K562 (cell line): Measurements from ENCODE around the gene CHAF1A. TPM values are rescaled to one million over a fixed set of nuclear protein-coding genes. Genes with fewer than 3 reads are reported as not detected.

Source experiments
- ATAC-seq: fragments of 200-7000 bp; cut with Tn5 transposase; 3 replicates; pipeline ENCODE4 v1.9.1; 2020; ENCODE audit warnings: moderate library complexity
- BruUV-seq: library from RNA; stranded (reverse); fragments of 400-500 nt; replicated peaks from 2 replicates; lab custom pipeline; 2021; lab: Mats Ljungman, UMichigan
- CTCF ChIA-PET: fragments of 300-600 bp; formaldehyde crosslinking; extraction: SDS; loops from one replicate; lab custom pipeline; 2021; ENCODE audit warnings: low intra/inter-chr PET ratio; lab: Yijun Ruan, JAX
- POLR2A ChIA-PET: fragments of 300-600, 350-650 bp; sonication (Branson Sonifier 250); formaldehyde crosslinking; extraction: SDS; loops from one replicate; lab custom pipeline; 2021; ENCODE audit warnings: antibody characterized with exemption, inconsistent platforms; lab: Yijun Ruan, JAX
- DNase-seq, 4 experiments: peaks; one replicate each; pipeline versions ENCODE4 v3.0.0 to v3.0.0-alpha.2; 2011 to 2018; ENCODE audit warnings: low spot score in 3 of 4, mixed read lengths in 3 of 4; ENCODE audit errors: extremely low read depth in 1 of 4
- FAIRE-seq: peaks from 2 replicates; lab custom pipeline; 2011; peaks lifted over from hg19 to GRCh38; lab: Jason Lieb, UNC
- H2AFZ ChIP-seq: 2 replicates; pipeline ENCODE4 v1.6.0; 2011; ENCODE audit warnings: low read depth, low read length, control low read depth, inconsistent platforms
- H3K27ac ChIP-seq: fragments of 200-600 bp; 3 replicates; pipeline ENCODE4 v1.8.0; 2011; ENCODE audit warnings: low read depth, mild to moderate bottlenecking, control low read depth, inconsistent platforms, low read length, moderate library complexity, mixed read lengths; ENCODE audit errors: extremely low read depth
- H3K27me3 ChIP-seq, 2 experiments: fragments of 300-600 bp in 1 of 2; 2 replicates in 1 of 2; 3 replicates in 1 of 2; pipeline versions ENCODE4 v1.6.0 to v1.8.0; 2011; ENCODE audit warnings: inconsistent platforms in 2 of 2, low read length in 2 of 2, mild to moderate bottlenecking in 1 of 2, mixed read lengths in 1 of 2, moderate library complexity in 1 of 2; ENCODE audit not compliant: control insufficient read depth in 2 of 2, insufficient read depth in 2 of 2
- H3K36me3 ChIP-seq: fragments of 300-600 bp; 3 replicates; pipeline ENCODE4 v1.8.0; 2011; ENCODE audit warnings: mild to moderate bottlenecking, low read length, inconsistent platforms; ENCODE audit not compliant: control insufficient read depth, insufficient read depth
- H3K4me1 ChIP-seq, 2 experiments: fragments of 200-600 bp in 1 of 2; replicated peaks in 1 of 2; 2 replicates in 1 of 2; 3 replicates in 1 of 2; pipeline versions ENCODE4 v1.5.1 to v1.8.0; 2011; ENCODE audit warnings: inconsistent platforms in 2 of 2, low read length in 2 of 2, mild to moderate bottlenecking in 1 of 2, mixed read lengths in 1 of 2, moderate library complexity in 1 of 2; ENCODE audit not compliant: control insufficient read depth in 2 of 2, insufficient read depth in 2 of 2
- H3K4me2 ChIP-seq: 2 replicates; pipeline ENCODE4 v1.6.1; 2011; ENCODE audit warnings: low read length, control low read depth, inconsistent platforms, mixed read lengths; ENCODE audit not compliant: insufficient read depth
- H3K4me3 ChIP-seq: fragments of 200-600 bp; sonication (generic), shearing (Covaris generic); 2 replicates; pipeline ENCODE4 v1.5.1; 2016; ENCODE audit warnings: control low read depth, inconsistent platforms
- H3K79me2 ChIP-seq: fragments of 200-600 bp; 3 replicates; pipeline ENCODE4 v1.8.0; 2011; ENCODE audit warnings: low read length, inconsistent platforms; ENCODE audit not compliant: control insufficient read depth, insufficient read depth
- H3K9ac ChIP-seq, 2 experiments: 2 replicates each; pipeline versions ENCODE4 v1.6.0 to v1.6.1; 2011; ENCODE audit warnings: low read depth in 2 of 2, low read length in 2 of 2, control low read depth in 1 of 2, inconsistent platforms in 1 of 2, mild to moderate bottlenecking in 1 of 2, mixed read lengths in 1 of 2; ENCODE audit not compliant: insufficient read depth in 1 of 2
- H3K9me1 ChIP-seq: one replicate; pipeline ENCODE4 v1.6.0; 2011; ENCODE audit warnings: inconsistent platforms, mild to moderate bottlenecking, low read length, moderate library complexity; ENCODE audit not compliant: control insufficient read depth, insufficient read depth
- H3K9me3 ChIP-seq: replicated peaks from 2 replicates; pipeline ENCODE4 v1.5.1; 2011; ENCODE audit warnings: low read depth, low read length, inconsistent platforms; ENCODE audit not compliant: control insufficient read depth, insufficient read depth
- H4K20me1 ChIP-seq: replicated peaks from 2 replicates; pipeline ENCODE4 v1.6.1; 2011; ENCODE audit warnings: low read length, inconsistent platforms, mixed read lengths; ENCODE audit not compliant: control insufficient read depth, insufficient read depth
- ARNT ChIP-seq, 2 experiments: fragments of 450-650 bp; IDR thresholded peaks; 2 replicates each; pipeline ENCODE4 v1.6.1; 2016; ENCODE audit warnings: mild to moderate bottlenecking in 1 of 2
- ATF3 ChIP-seq, 2 experiments: fragments of 450-650 bp in 1 of 2; sonication (generic) in 1 of 2; formaldehyde crosslinking in 1 of 2; IDR thresholded peaks in 1 of 2; conservative IDR thresholded peaks in 1 of 2; 2 replicates each; pipeline versions ENCODE4 v1.6.1 to v1.8.1; 2016 to 2023; ENCODE audit warnings: mild to moderate bottlenecking in 2 of 2, moderate library complexity in 2 of 2, inconsistent platforms in 1 of 2, missing genetic modification reagents in 1 of 2
- HIVEP1 ChIP-seq: fragments of 250-450 bp; sonication (Bioruptor Pico); IDR thresholded peaks from 2 replicates; pipeline ENCODE4 v1.4.0; 2020; ENCODE audit warnings: mild to moderate bottlenecking
- HNRNPL ChIP-seq: fragments of 200-400 bp; formaldehyde crosslinking; IDR thresholded peaks from 2 replicates; pipeline ENCODE4 v1.6.1; 2017; ENCODE audit warnings: low read depth, mild to moderate bottlenecking, low read length
- MGA ChIP-seq: fragments of 450-650 bp; IDR thresholded peaks from 2 replicates; pipeline ENCODE4 v1.6.1; 2016; ENCODE audit warnings: mild to moderate bottlenecking, moderate library complexity
- NFRKB ChIP-seq: fragments of 450-650 bp; IDR thresholded peaks from 2 replicates; pipeline ENCODE4 v1.6.1; 2016; ENCODE audit warnings: low read depth
- PTBP1 ChIP-seq: fragments of 200-400 bp; formaldehyde crosslinking; IDR thresholded peaks from 2 replicates; pipeline ENCODE4 v1.6.1; 2017; ENCODE audit warnings: low read depth, low read length
- ZC3H8 ChIP-seq: fragments of 450-650 bp; IDR thresholded peaks from 2 replicates; pipeline ENCODE4 v1.6.1; 2017
- ZNF212 ChIP-seq: fragments of 450-650 bp; formaldehyde crosslinking; IDR thresholded peaks from 2 replicates; pipeline ENCODE4 v1.4.0; 2020; ENCODE audit warnings: mild to moderate bottlenecking
- WGBS: fragments of 100-300 bp; shearing (Covaris generic); methylation state at CpG from one replicate; pipeline ENCODE4 v1.1.6; 2016; ENCODE audit warnings: low coverage, mixed read lengths; ENCODE audit not compliant: insufficient coverage; ENCODE audit errors: missing lambda C conversion rate; 5-methylcytosine and 5-hydroxymethylcytosine counted together
- in situ Hi-C: fragments of 300-500 bp; cut with MboI; formaldehyde crosslinking; loops from 4 replicates; pipeline ENCODE4 v1.15.0; 2018; ENCODE audit warnings: inconsistent platforms, mixed read lengths
- intact Hi-C: fragments of 100-400 bp; cut with micrococcal nuclease; formaldehyde crosslinking; loops from 2 replicates; pipeline ENCODE4 v1.14.2; 2022
- polyA plus RNA-seq, 8 experiments: library from polyadenylated mRNA; depleted of rRNA in 4 of 8; stranded (reverse) in 5 of 8; unstranded in 3 of 8; fragments of >200 nt; fragmentation: Nextera tagmentation in 2 of 8; fragmentation: Illumina TruSeq in 1 of 8; extraction: Ambion mirVana in 2 of 8; extraction: Trizol in 1 of 8; gene quantifications; 2 replicates each; pipeline versions ENCODE4 v1.2.1 to v1.2.3, GENCODE V29; 2011 to 2014; ENCODE audit warnings: inconsistent platforms in 1 of 8, missing spikeins in 1 of 8
- total RNA-seq, 7 experiments: library from RNA; depleted of rRNA in 6 of 7; stranded (reverse); fragments of >200 nt in 6 of 7; fragmentation: Illumina TruSeq in 2 of 7; extraction: Trizol in 2 of 7; gene quantifications; 2 replicates each; pipeline versions ENCODE4 v1.2.1 to v1.2.3, GENCODE V29; 2011 to 2021; ENCODE audit warnings: low replicate concordance in 1 of 7

Gene CHAF1A
- total and polyA plus RNA-seq, 9 of the 15 experiments (the other 6 are each of a cell fraction or from before 2014, with no cell fraction given) = 1.6 to 86.9 (median 45.2) TPM

- Histone ChIP-seq H3K9ac (peak overlapping the region in 1 of 2 experiments; percentile 87; a peak in 2 of 4 replicates), H3K27me3 (no peaks in the 10 kb centered on the region), H3K27ac (peak overlapping the region; percentile 82), H3K4me2 (peak overlapping the region; percentile 75), H3K4me1 (peaks cover 22% of the 10 kb centered on the region in 2 experiments; a peak in 4 of 5 replicates), H3K9me3 (no peaks in the 10 kb centered on the region), H3K4me3 (peak overlapping the region; percentile 36), H3K36me3 (peaks cover 49% of the 10 kb centered on the region), H3K9me1 (peaks cover 5% of the 10 kb centered on the region), H4K20me1 (peaks cover 29% of the 10 kb centered on the region), H3K79me2 (peaks cover 85% of the 10 kb centered on the region), H2AFZ (peak overlapping the region; percentile 79)
- ChIA-PET POLR2A (interaction anchor here (0.6 to 1.7 kb wide), 19 partner anchors 10 to 730 kb away, joined by 3 to 15 read pairs (median 4); no protein-coding TSS in a partner anchor), CTCF (interaction anchor here (3.9 kb wide), 1 partner anchor 134 kb away, joined by 49 read pairs; no protein-coding TSS in a partner anchor)
- FAIRE-seq (no peak), ATAC-seq (no peak), DNase-seq (no peak)
- intact Hi-C loops = loop anchor here (2.0 to 5.0 kb wide), 3 partner anchors 59 to 236 kb away; partner anchors contain the start of genes MPND and TNFAIP8L1
- in situ Hi-C loops = no loop called here
- 3% methylated on average over 8 of the region's 8 CpGs for WGBS
- BruUV-seq = TSS peak; percentile 26
- TF ChIP-seq ZC3H8 (no peak), ZNF212 (no peak), HNRNPL (no peak), NFRKB (peak; percentile 53), HIVEP1 (CRISPR knock-in tag) (no peak), PTBP1 (no peak), MGA (peak; percentile 13; the same call in 1 of the 2 replicates), ATF3 (IDR thresholded peaks at IDR 0.05) (no peak), ATF3 (CRISPR knock-in tag; conservative IDR thresholded peaks at IDR 0.05) (0 out of 2 replicates have a peak, but pooled peaks have one; percentile 29), ARNT (IDR thresholded peaks at IDR 0.05) (peak in 1 of 2 experiments; percentile 55; a peak in 1 of 4 replicates)
These were observed 670 bp upstream of the CHAF1A start for GRCh38 chr19:4401769-4402170.
